GM10248 (cell line): ENCODE data around the gene KBTBD12.
A peak's percentile ranks its signal among the peaks of the same experiment; 100 is the strongest.

ENCODE experiments used
- CTCF ChIA-PET: fragments of 300-600 bp; sonication (Branson Sonifier 250); formaldehyde crosslinking; extraction: SDS; loops from one replicate; lab custom pipeline; 2021; ENCODE audit warnings: antibody characterized with exemption; lab: Yijun Ruan, JAX
- POLR2A ChIA-PET: fragments of 350-650 bp; sonication (Branson Sonifier 250); formaldehyde crosslinking; extraction: SDS; loops from one replicate; lab custom pipeline; 2020; ENCODE audit warnings: antibody characterized with exemption; lab: Yijun Ruan, JAX
- DNase-seq: peaks from one replicate; pipeline ENCODE4 v3.0.0; 2012; ENCODE audit errors: extremely low spot score
- CTCF ChIP-seq: IDR thresholded peaks from 2 replicates; pipeline ENCODE4 v1.5.1; 2012; ENCODE audit warnings: mild to moderate bottlenecking, low read depth; ENCODE audit errors: extremely low read depth, missing control alignments, control extremely low read depth

Gene KBTBD12

GRCh38 chr3:128009952-128010846, 95.2 kb downstream of the KBTBD12 start:
- ChIA-PET POLR2A (no interaction called here), CTCF (interaction anchor here (0.9 kb wide), 1 partner anchor 41 kb away, joined by 3 read pairs; no protein-coding TSS in a partner anchor)
- DNase-seq = no peak
- TF ChIP-seq CTCF = no peak

GRCh38 chr3:128011140-128011539, 96.1 kb downstream of the KBTBD12 start:
- peak; percentile 38 for TF ChIP-seq CTCF
- ChIA-PET POLR2A (no interaction called here), CTCF (no interaction called here)
- DNase-seq = no peak

- no peak for TF ChIP-seq CTCF
- ChIA-PET CTCF (no interaction called here), POLR2A (no interaction called here)
- no peak for DNase-seq
These were observed 97.0 kb downstream of the KBTBD12 start for GRCh38 chr3:128012050-128012449.

- no peak for DNase-seq
- CTCF ChIA-PET = no interaction called here
- TF ChIP-seq CTCF = no peak
- POLR2A ChIA-PET = no interaction called here
These were observed 99.5 kb downstream of the KBTBD12 start for GRCh38 chr3:128014548-128014947.

GRCh38 chr3:128016502-128016901, 101.5 kb downstream of the KBTBD12 start:
- POLR2A ChIA-PET = no interaction called here
- no peak for TF ChIP-seq CTCF
- no peak for DNase-seq
- CTCF ChIA-PET = interaction anchor here (1.0 to 1.3 kb wide), 2 partner anchors 10 to 441 kb away, joined by 3 read pairs; no protein-coding TSS in a partner anchor

- no peak for TF ChIP-seq CTCF
- CTCF ChIA-PET = no interaction called here
- no peak for DNase-seq
- POLR2A ChIA-PET = no interaction called here
These were observed 106.8 kb downstream of the KBTBD12 start for GRCh38 chr3:128021768-128022372.
